ENCODE measurements around the gene TRIM46.
"Not testable (repeated sequence)": the region's sequence is repeated elsewhere in the genome, so short reads cannot be mapped to it uniquely, and the experiment has no call there.

The TRIM46 gene

DNA sequence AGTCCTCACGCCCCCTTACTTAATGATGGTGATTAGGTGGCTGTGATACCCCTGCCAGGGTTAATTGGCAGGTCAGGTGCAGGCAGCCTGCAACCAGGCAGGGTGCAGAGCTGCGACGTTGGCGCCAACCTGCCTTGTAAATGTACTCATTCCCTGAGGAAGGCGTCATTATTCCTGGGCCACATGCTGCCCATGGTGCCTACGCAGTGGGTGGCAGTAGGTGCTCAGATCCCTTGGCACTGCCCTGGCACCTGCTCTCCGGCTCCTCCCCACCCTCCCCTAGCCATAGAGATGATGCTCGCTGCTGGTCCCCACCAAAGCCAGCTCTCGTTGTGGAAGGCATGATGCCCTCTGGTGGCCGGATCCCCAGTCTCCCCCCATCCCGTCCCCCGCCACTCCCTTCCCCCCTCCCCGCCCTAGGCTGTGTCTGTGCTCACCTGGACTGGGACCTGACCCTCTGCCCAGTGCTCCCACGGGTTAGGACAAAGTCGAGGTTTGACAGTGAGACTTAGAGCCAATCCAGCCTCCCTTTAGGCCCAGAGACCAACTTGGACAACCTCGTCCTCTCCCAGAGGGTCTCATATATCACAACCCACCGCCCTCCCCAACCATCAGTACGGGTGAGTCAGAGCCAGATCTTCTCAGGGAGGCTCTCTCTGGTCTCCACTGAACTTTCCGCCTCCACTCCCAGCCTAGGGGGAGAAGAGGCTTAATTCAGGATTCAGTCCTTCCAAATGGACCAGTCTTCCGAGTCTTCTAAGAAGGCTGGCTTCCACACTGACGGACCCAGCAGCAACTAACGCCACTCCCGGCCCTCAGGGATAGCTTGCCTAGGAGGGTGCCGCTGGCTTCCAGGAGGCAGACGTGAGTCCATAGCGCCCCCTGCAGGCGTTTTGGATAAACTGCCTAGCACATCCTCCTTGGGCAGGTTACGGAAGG, 6.2 kb upstream of the TRIM46 start:
- Histone ChIP-seq H3K4me3 (ENCODE audit: low read length) (no peak overlapping the region), H3K36me3 (ENCODE audit: control insufficient read depth, insufficient read depth, low read length, severe bottlenecking) (peaks cover 23% of the 10 kb centered on the region), H3K27me3 (replicated peaks; ENCODE audit: control insufficient read depth, insufficient read depth, low read length) (peaks cover 8% of the 10 kb centered on the region), H3K9me3 (ENCODE audit: control insufficient read depth, low read length) (no peaks in the 10 kb centered on the region), H3K4me1 (ENCODE audit: control insufficient read depth, insufficient read depth, low read length) (peaks cover 16% of the 10 kb centered on the region), H3K9ac (ENCODE audit: low read length) (no peak overlapping the region)
- peak; percentile 94 for DNase-seq (ENCODE audit: low read depth)

DNA sequence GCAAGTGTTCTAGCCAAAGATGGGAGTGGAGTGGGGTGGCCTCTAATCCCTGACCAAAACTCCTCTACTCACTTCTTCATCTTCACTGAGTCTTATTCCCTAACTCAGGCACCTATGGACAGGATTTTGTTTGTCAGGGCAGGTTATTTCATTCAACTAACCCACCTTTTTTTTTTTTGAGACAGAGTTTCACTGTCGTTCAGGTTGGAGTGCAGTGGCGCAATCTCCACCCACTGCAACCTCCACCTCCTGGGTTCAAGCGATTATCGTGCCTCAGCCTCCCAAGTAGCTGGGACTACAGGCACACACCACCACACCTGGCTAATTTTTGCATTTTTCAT, 5.6 kb upstream of the TRIM46 start:
- not testable (repeated sequence) for H3K9me3 ChIP-seq (ENCODE audit: control insufficient read depth, low read length); DNase-seq (ENCODE audit: low read depth); H3K4me3 ChIP-seq (ENCODE audit: low read length); H3K27me3 ChIP-seq (replicated peaks; ENCODE audit: control insufficient read depth, insufficient read depth, low read length); H3K9ac ChIP-seq (ENCODE audit: low read length)
- Histone ChIP-seq H3K36me3 (ENCODE audit: control insufficient read depth, insufficient read depth, low read length, severe bottlenecking) (peaks cover 23% of the 10 kb centered on the region), H3K4me1 (ENCODE audit: control insufficient read depth, insufficient read depth, low read length) (peaks cover 17% of the 10 kb centered on the region)

DNA sequence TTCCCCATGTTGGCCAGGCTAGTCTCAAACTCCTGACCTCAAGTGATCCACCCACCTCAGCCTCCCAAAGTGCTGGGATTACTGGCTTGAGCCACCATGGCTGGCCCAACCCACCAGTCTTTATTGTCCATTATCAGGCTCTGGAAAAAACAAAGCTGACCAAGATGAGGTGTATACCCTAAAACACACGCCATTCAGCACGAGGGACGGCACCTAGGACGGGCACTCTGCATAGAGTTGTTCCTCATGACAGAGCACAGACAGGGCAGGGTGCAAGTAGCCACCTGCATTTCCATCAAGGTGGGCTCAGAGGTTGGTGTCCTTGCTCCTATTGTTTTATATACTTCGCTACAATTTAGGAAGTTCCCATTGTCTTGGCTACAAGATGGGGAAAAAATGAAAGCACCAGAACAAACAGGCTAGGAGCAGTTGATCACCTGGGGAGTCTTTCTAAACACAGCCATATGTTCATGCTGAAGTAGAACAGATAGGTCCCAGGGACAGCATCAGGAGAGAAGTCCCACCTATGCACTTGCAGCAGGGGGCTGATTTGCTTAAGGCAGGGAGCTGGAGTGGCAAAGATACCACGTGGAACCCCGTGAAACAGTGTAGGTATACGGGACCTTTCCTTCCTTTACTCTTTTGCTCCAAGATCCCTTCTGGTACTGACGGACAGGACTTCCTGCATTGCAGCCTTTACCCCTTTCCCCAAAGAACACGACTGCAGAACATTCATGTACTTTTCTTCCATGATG, 5.0 kb upstream of the TRIM46 start:
- peaks cover 23% of the 10 kb centered on the region for H3K36me3 ChIP-seq (ENCODE audit: control insufficient read depth, insufficient read depth, low read length, severe bottlenecking)
- H3K4me1 ChIP-seq (ENCODE audit: control insufficient read depth, insufficient read depth, low read length) = peaks cover 21% of the 10 kb centered on the region
- DNase-seq (ENCODE audit: low read depth) = no peak
- H3K4me3 ChIP-seq (ENCODE audit: low read length) = no peak overlapping the region
- peaks cover 8% of the 10 kb centered on the region for H3K27me3 ChIP-seq (replicated peaks; ENCODE audit: control insufficient read depth, insufficient read depth, low read length)
- no peaks in the 10 kb centered on the region for H3K9me3 ChIP-seq (ENCODE audit: control insufficient read depth, low read length)
- no peak overlapping the region for H3K9ac ChIP-seq (ENCODE audit: low read length)

DNA sequence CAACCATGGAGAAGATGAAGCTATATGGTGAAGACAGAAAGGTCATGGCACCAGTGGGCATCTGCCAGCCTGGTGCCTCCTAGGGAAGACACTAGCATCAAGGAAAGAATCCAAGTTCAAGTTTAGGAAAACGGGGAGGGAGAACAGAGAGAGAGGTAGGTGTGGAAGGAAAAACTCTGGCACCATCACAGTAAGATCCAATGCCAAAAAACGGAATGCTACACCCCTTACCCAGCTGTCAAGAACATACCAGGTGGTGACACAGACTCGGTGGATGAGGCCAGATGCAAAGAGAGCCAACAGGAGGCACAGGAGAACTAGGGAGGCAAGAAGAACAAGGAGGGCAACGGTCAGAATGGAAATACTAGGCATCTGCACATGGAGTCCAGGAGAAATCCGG, 4.1 kb upstream of the TRIM46 start:
- Histone ChIP-seq H3K4me3 (ENCODE audit: low read length) (no peak overlapping the region), H3K36me3 (ENCODE audit: control insufficient read depth, insufficient read depth, low read length, severe bottlenecking) (peaks cover 23% of the 10 kb centered on the region), H3K4me1 (ENCODE audit: control insufficient read depth, insufficient read depth, low read length) (peaks cover 22% of the 10 kb centered on the region), H3K9ac (ENCODE audit: low read length) (no peak overlapping the region), H3K27me3 (replicated peaks; ENCODE audit: control insufficient read depth, insufficient read depth, low read length) (peaks cover 8% of the 10 kb centered on the region), H3K9me3 (ENCODE audit: control insufficient read depth, low read length) (no peaks in the 10 kb centered on the region)
- DNase-seq (ENCODE audit: low read depth) = no peak

DNA sequence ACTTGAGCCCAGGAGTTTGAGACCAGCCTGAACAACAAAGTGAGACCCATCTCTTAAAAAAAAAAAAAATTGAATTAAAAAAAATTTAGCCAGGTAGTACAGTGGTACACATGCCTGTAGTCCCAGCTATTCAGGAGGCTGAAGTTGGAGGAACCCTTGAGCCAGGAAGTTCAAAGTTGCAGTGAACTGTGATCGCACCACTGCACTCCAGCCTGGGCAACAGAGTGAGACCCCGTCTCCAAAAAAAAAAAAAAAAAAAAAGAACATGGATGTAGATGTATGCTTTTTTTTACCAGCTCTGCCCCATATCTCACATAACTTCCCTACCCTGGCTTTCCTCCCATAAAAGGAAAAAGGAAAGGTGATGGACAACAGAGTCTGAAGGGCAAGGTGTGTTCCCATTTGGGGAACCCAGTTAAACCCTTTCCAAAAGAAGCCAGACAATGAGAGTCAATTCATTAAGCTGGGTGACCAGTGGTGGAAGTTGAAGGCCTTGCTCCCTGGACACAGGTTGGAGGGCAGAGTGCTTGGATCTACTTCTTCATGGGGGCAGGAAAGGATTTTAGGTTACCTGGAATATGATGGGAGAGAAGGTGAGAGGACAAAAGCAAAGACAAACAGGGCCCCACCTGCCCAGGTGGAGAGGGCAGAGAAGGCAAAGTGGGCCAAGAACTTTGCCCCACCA, 3.4 kb upstream of the TRIM46 start:
- Histone ChIP-seq H3K27me3 (replicated peaks; ENCODE audit: control insufficient read depth, insufficient read depth, low read length) (peaks cover 8% of the 10 kb centered on the region), H3K4me1 (ENCODE audit: control insufficient read depth, insufficient read depth, low read length) (peaks cover 22% of the 10 kb centered on the region), H3K9ac (ENCODE audit: low read length) (no peak overlapping the region), H3K36me3 (ENCODE audit: control insufficient read depth, insufficient read depth, low read length, severe bottlenecking) (peaks cover 23% of the 10 kb centered on the region), H3K4me3 (ENCODE audit: low read length) (no peak overlapping the region), H3K9me3 (ENCODE audit: control insufficient read depth, low read length) (no peaks in the 10 kb centered on the region)
- no peak for DNase-seq (ENCODE audit: low read depth)

DNA sequence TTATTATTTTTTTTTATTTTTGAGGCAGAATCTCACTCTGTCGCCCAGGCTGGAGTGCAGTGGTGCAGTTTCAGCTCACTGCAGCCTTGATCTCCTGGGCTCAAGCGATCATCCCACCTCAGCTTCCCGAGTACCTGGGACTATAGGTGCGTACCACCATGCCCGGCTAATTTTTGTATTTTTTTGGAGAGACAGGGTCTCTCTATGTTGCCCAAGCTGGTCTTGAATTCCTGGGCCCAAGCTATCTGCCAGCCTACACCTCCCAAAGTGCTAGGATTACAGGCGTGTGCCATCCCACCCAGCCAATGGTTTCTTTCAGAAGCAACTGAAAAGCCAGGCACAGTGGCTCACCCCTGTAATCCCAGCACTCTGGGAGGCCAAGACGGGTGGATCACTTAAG, 2.8 kb upstream of the TRIM46 start:
- no peak overlapping the region for H3K4me3 ChIP-seq (ENCODE audit: low read length)
- no peak for DNase-seq (ENCODE audit: low read depth)
- H3K9ac ChIP-seq (ENCODE audit: low read length) = no peak overlapping the region
- peaks cover 23% of the 10 kb centered on the region for H3K36me3 ChIP-seq (ENCODE audit: control insufficient read depth, insufficient read depth, low read length, severe bottlenecking)
- no peaks in the 10 kb centered on the region for H3K9me3 ChIP-seq (ENCODE audit: control insufficient read depth, low read length)
- peaks cover 22% of the 10 kb centered on the region for H3K4me1 ChIP-seq (ENCODE audit: control insufficient read depth, insufficient read depth, low read length)
- peaks cover 6% of the 10 kb centered on the region for H3K27me3 ChIP-seq (replicated peaks; ENCODE audit: control insufficient read depth, insufficient read depth, low read length)

DNA sequence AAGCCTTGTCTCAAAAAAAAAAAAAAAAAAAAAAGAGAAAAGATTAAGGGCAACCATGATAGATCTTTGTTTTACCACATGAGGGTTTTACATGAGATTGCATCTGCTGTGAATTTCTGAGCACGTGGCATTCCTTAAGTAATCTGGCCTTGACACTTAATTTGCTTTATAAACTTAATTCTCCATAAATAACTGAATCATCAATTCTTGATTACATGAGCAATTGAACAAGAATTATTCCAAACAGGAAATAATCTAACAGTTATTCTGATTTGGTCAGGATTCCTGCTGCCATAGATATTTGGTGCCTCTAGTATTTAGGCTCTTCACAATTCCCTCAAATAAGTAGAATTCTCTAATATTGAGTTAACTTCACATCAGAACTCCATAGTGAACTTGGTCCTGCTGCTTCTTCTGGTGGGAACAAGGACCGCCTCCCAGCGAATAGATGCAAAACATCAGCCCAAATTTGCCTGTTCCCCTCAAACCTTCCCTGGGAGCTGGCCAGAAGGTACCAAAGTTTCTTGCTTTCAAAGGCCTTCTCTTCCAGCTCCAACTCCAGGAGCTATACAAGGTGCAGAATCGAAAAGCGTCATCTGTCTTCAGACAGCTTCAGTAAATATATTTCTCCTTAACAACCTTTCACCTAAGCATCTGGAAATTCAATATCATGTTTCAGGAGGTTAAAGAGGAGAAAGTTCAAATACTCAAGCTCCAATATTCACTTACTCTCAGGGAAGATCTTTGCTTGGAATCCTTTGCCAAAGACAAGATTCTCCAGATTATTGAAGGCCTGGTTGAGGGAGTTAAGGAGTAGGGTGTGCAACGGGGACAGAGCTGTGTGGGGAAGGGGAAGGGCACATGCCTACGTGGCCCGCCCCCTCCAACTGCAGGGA, 1.6 kb upstream of the TRIM46 start:
- no peak for DNase-seq (ENCODE audit: low read depth)
- Histone ChIP-seq H3K9ac (ENCODE audit: low read length) (peak overlapping the region; percentile 96), H3K4me3 (ENCODE audit: low read length) (peak overlapping the region; percentile 96), H3K36me3 (ENCODE audit: control insufficient read depth, insufficient read depth, low read length, severe bottlenecking) (peaks cover 23% of the 10 kb centered on the region), H3K4me1 (ENCODE audit: control insufficient read depth, insufficient read depth, low read length) (peaks cover 22% of the 10 kb centered on the region), H3K9me3 (ENCODE audit: control insufficient read depth, low read length) (no peaks in the 10 kb centered on the region), H3K27me3 (replicated peaks; ENCODE audit: control insufficient read depth, insufficient read depth, low read length) (no peaks in the 10 kb centered on the region)

DNA sequence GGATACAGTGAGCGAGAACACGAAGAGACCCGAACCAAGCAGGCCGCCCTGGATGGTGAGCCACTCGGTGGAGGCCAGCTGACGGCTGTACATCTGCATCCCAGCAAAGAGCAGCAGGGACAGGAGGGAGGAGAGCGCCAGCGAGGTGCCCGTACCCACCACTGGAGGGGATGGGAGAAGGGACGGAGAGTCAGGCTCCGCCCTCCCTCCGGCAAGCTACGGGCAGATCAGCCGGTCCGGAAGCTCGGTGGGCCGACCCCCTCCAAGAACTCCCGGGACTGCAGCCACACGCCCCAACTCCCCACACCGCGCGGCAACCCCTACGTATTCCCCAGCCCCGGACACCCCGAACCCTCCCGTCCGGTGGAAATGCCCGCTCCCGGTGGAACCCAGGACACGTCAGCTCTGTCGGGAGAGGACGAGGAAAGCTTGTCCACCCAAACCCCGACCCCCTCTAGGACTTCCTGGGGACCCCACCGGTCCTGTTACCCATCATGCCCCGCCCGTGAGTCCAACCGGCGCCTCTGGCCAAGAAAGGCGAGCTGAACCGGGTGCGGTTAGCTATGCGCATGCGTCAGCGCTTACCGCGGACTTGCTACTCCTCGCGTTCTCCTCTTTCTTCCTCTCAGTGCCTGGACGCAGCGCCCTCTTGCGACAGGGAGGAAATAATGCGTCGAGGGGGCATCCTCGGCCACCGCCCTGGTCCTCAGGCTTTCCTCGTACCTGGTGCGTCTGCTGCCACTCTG, 744 bp upstream of the TRIM46 start, which contains the start of gene KRTCAP2:
TSS of gene KRTCAP2 (minus strand) at position 573 of the 746 bp plus-strand sequence. CDS start at position 493, 80 bp downstream.
- H3K27me3 ChIP-seq (replicated peaks; ENCODE audit: control insufficient read depth, insufficient read depth, low read length) = no peaks in the 10 kb centered on the region
- H3K9ac ChIP-seq (ENCODE audit: low read length) = peak within 1 kb of the TSS; percentile 96
- no peaks in the 10 kb centered on the region for H3K9me3 ChIP-seq (ENCODE audit: control insufficient read depth, low read length)
- H3K4me1 ChIP-seq (ENCODE audit: control insufficient read depth, insufficient read depth, low read length) = peaks cover 17% of the 10 kb centered on the region
- DNase-seq (ENCODE audit: low read depth) = peak; percentile 99
- H3K4me3 ChIP-seq (ENCODE audit: low read length) = peak within 1 kb of the TSS; percentile 96
- peaks cover 23% of the 10 kb centered on the region for H3K36me3 ChIP-seq (ENCODE audit: control insufficient read depth, insufficient read depth, low read length, severe bottlenecking)

DNA sequence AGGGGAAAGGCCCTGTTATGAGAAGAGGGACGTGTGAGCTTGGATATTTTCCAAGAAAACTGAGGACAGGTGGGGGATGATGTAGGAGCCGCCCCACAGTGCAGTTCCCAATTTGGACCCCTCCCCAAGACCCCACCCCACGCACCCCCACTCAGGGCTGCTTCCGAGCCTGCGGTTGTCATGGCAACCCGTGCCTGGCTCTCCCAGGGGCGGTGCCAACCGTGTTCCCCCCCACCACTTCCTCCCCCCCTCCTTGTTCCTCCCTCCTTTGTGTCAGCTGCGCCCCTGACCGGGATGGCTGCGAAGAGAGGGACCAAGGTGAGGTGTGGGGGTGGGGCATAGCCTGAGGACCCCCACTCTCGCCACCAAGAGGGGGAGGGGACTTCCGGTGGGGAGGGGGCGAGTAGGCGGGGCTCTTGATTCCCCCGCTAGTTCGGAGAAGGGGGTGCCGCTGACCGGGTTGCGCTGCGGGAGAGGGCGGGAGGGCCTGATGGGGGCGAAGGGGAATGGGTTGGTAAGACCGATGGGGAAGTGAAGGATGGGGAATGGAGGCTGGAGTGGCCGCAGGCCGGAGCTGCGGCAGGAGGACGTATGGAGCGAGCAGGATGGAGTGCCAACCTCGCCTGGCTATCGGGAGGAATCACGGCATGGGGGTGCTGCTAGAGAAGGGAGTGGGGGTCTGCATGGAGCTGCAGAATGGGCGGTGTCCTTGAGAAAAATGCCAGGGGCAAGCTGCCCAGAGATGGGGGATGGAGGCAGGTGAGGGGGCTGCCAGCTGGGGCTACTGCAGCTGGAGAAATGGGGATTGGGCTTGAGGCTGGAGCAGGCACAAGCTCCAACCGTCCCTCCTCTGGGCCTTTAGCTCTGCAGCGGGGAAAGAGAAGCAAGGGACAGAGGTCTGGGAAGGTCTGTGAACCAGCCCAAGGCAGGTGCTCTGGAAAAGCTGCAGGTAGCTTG, 953 bp downstream of the TRIM46 start:
- Histone ChIP-seq H3K4me3 (ENCODE audit: low read length) (peak overlapping the region; percentile 96), H3K36me3 (ENCODE audit: control insufficient read depth, insufficient read depth, low read length, severe bottlenecking) (peaks cover 11% of the 10 kb centered on the region), H3K9ac (ENCODE audit: low read length) (peak overlapping the region; percentile 96), H3K4me1 (ENCODE audit: control insufficient read depth, insufficient read depth, low read length) (peaks cover 17% of the 10 kb centered on the region), H3K27me3 (replicated peaks; ENCODE audit: control insufficient read depth, insufficient read depth, low read length) (no peaks in the 10 kb centered on the region), H3K9me3 (ENCODE audit: control insufficient read depth, low read length) (no peaks in the 10 kb centered on the region)
- DNase-seq (ENCODE audit: low read depth) = peak; percentile 54

All from adipocyte (in vitro differentiated cells).